BE2C (cell line): ENCODE data around the gene ZBTB45.
"Not testable (repeated sequence)": the region's sequence is repeated elsewhere in the genome, so short reads cannot be mapped to it uniquely, and the experiment has no call there.

ENCODE experiments used
- DNase-seq: peaks from one replicate; pipeline ENCODE4 v3.0.0-alpha.2; 2020
- H3K27me3 ChIP-seq: fragments of 250-450 bp; sonication (Bioruptor Pico); 2 replicates; pipeline ENCODE4 v1.5.1; 2020; ENCODE audit warnings: mild to moderate bottlenecking
- H3K36me3 ChIP-seq: fragments of 250-450 bp; sonication (Bioruptor Pico); 2 replicates; pipeline ENCODE4 v1.5.1; 2020; ENCODE audit warnings: mild to moderate bottlenecking
- H3K4me1 ChIP-seq: fragments of 250-450 bp; sonication (Bioruptor Pico); 2 replicates; pipeline ENCODE4 v1.5.1; 2020
- H3K4me3 ChIP-seq: 2 replicates; pipeline ENCODE4 v1.5.1; 2011; ENCODE audit warnings: low read depth, low read length
- H3K9me3 ChIP-seq: fragments of 250-450 bp; sonication (Bioruptor Pico); 2 replicates; pipeline ENCODE4 v1.5.1; 2020
- CTCF ChIP-seq: IDR thresholded peaks from 2 replicates; pipeline ENCODE4 v1.5.1; 2012; ENCODE audit warnings: mild to moderate bottlenecking, low read depth, low read length

The ZBTB45 gene

GRCh38 chr19:58474291-58474996 lies 45.2 kb downstream of the ZBTB45 start:
- no peak for DNase-seq

GRCh38 chr19:58473775-58474174 lies 45.8 kb downstream of the ZBTB45 start:
- no peak for TF ChIP-seq CTCF
- no peaks in the 10 kb centered on the region for H3K27me3 ChIP-seq
- H3K4me1 ChIP-seq: no peaks in the 10 kb centered on the region; the same call in 1 of the 2 replicates
- H3K36me3 ChIP-seq: peaks cover 27% of the 10 kb centered on the region
- no peak overlapping the region for H3K4me3 ChIP-seq
- no peak for DNase-seq
- H3K9me3 ChIP-seq: no peaks in the 10 kb centered on the region

More at GRCh38 chr19:58474291-58474996, 45.2 kb downstream of the ZBTB45 start:
- Histone ChIP-seq H3K9me3 (no peaks in the 10 kb centered on the region), H3K4me3 (no peak overlapping the region), H3K4me1 (no peaks in the 10 kb centered on the region; the same call in 1 of the 2 replicates), H3K36me3 (peaks cover 22% of the 10 kb centered on the region), H3K27me3 (no peaks in the 10 kb centered on the region)
- no peak for TF ChIP-seq CTCF

DNA sequence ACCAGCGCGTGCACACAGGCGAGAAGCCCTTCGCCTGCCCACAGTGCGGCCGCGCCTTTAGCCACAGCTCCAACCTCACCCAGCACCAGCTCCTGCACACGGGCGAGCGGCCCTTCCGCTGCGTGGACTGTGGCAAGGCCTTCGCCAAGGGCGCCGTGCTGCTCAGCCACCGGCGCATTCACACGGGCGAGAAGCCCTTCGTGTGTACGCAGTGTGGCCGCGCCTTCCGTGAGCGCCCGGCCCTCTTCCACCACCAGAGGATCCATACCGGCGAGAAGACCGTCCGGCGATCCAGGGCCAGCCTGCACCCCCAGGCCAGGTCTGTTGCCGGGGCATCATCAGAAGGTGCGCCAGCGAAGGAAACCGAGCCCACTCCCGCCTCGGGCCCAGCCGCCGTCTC lies 47.9 kb downstream of the ZBTB45 start:
- no peak overlapping the region for H3K4me3 ChIP-seq
- H3K4me1 ChIP-seq: no peaks in the 10 kb centered on the region
- H3K36me3 ChIP-seq: peaks cover 27% of the 10 kb centered on the region
- no peak for DNase-seq
- no peaks in the 10 kb centered on the region for H3K27me3 ChIP-seq
- TF ChIP-seq CTCF: no peak
- no peaks in the 10 kb centered on the region for H3K9me3 ChIP-seq

GRCh38 chr19:58470837-58471543 lies 48.6 kb downstream of the ZBTB45 start:
- H3K36me3 ChIP-seq: peaks cover 27% of the 10 kb centered on the region
- H3K4me1 ChIP-seq, H3K4me3 ChIP-seq, DNase-seq, H3K9me3 ChIP-seq, H3K27me3 ChIP-seq: not testable (repeated sequence)

GRCh38 chr19:58469241-58470013 lies 50.2 kb downstream of the ZBTB45 start:
- no peak overlapping the region for H3K4me3 ChIP-seq
- no peak for TF ChIP-seq CTCF
- peaks cover 27% of the 10 kb centered on the region for H3K36me3 ChIP-seq
- no peaks in the 10 kb centered on the region for H3K27me3 ChIP-seq
- no peaks in the 10 kb centered on the region for H3K4me1 ChIP-seq
- H3K9me3 ChIP-seq: no peaks in the 10 kb centered on the region
- DNase-seq: no peak

- Histone ChIP-seq H3K4me1 (no peaks in the 10 kb centered on the region), H3K36me3 (peaks cover 23% of the 10 kb centered on the region), H3K9me3 (no peaks in the 10 kb centered on the region), H3K4me3 (peak overlapping the region; percentile 85), H3K27me3 (no peaks in the 10 kb centered on the region)
- no peak for TF ChIP-seq CTCF
- no peak for DNase-seq
Measured at GRCh38 chr19:58468216-58468839, 51.3 kb downstream of the ZBTB45 start.
